ENCODE results near the gene NOS2. TPM values are rescaled to one million over a fixed set of nuclear protein-coding genes. Genes with fewer than 3 reads are reported as not detected.
A peak's percentile ranks its signal among the peaks of the same experiment; 100 is the strongest.

Gene NOS2
- total RNA-seq, 3 donors from 2014 or later, result 10.5 to 67.1 (median 11.0) TPM

DNA sequence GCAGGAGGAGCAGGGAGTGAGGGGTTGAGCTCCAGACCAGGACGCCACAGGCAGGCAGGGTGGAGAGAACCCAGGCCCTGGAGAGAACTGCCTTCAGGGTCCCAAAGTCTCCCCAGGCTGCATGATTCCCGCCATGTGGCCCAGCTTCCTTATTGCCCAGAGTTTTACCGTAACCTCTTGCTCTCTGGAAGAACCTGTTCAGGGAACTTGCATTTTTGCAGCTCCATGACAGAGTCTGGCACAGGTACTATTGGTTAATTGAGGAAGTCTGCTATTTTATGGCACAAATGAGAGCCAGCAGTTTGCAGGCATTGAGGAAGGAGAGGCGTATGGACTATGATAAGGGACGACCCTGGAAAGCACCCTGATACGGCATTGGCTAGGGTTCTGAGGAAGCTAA, 11.6 kb upstream of the NOS2 start:
- H3K9me3 ChIP-seq, result no peaks in the 10 kb centered on the region
- ATAC-seq (peak; percentile 82), DNase-seq (peak; percentile 75 to 82 (median 78))
- peaks cover 24% of the 10 kb centered on the region for H3K4me1 ChIP-seq (ENCODE audit: low read depth)
- H3K36me3 ChIP-seq (ENCODE audit: low read depth), result no peaks in the 10 kb centered on the region
- intact Hi-C loops (cut with DNase I, micrococcal nuclease), result no loop called here
- TF ChIP-seq, protein P1, sequence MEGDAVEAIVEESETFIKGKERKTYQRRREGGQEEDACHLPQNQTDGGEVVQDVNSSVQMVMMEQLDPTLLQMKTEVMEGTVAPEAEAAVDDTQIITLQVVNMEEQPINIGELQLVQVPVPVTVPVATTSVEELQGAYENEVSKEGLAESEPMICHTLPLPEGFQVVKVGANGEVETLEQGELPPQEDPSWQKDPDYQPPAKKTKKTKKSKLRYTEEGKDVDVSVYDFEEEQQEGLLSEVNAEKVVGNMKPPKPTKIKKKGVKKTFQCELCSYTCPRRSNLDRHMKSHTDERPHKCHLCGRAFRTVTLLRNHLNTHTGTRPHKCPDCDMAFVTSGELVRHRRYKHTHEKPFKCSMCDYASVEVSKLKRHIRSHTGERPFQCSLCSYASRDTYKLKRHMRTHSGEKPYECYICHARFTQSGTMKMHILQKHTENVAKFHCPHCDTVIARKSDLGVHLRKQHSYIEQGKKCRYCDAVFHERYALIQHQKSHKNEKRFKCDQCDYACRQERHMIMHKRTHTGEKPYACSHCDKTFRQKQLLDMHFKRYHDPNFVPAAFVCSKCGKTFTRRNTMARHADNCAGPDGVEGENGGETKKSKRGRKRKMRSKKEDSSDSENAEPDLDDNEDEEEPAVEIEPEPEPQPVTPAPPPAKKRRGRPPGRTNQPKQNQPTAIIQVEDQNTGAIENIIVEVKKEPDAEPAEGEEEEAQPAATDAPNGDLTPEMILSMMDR (IDR thresholded peaks at IDR 0.05), result no peak
- H3K4me3 ChIP-seq, result no peak overlapping the region

DNA sequence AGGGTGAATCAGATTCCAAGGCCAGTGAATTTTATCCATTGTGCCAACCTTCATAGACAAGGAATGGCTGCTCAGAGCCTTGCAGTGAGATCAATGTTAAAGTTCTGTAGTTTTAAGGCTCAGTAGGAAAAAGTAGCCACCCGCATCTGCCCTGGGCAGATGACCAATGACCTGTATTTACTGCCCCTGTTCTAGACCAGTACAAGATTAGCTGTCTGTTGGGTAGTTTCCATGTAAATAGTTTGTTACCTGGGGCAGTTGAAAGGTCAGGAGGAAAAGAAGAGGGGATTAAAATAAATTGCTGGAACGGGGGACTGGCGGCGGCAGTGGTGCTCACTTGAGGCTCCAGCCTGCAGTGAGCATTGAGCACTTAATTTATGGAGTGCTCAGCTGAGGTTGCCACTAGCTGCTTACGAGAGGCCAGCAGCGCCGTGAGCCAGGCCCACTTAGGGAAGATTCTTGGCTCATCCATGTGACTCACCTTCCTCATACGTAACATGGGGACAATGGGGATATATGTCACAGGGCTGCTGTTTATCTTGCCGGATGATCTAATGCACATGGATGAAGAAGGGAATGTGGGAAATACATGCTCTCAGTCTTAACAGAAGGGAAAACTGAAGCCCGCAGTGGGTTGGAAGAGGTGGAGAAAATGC, 10.7 kb upstream of the NOS2 start:
- intact Hi-C loops (cut with DNase I, micrococcal nuclease), result no loop called here
- peaks cover 27% of the 10 kb centered on the region for H3K4me1 ChIP-seq (ENCODE audit: low read depth)
- no peaks in the 10 kb centered on the region for H3K9me3 ChIP-seq
- H3K4me3 ChIP-seq, result no peak overlapping the region
- TF ChIP-seq, protein P1 (IDR thresholded peaks at IDR 0.05), result no peak
- no peaks in the 10 kb centered on the region for H3K36me3 ChIP-seq (ENCODE audit: low read depth)
- DNase-seq, result peak in 1 of 3 donors; percentile 51
- ATAC-seq, result peak; percentile 60

DNA sequence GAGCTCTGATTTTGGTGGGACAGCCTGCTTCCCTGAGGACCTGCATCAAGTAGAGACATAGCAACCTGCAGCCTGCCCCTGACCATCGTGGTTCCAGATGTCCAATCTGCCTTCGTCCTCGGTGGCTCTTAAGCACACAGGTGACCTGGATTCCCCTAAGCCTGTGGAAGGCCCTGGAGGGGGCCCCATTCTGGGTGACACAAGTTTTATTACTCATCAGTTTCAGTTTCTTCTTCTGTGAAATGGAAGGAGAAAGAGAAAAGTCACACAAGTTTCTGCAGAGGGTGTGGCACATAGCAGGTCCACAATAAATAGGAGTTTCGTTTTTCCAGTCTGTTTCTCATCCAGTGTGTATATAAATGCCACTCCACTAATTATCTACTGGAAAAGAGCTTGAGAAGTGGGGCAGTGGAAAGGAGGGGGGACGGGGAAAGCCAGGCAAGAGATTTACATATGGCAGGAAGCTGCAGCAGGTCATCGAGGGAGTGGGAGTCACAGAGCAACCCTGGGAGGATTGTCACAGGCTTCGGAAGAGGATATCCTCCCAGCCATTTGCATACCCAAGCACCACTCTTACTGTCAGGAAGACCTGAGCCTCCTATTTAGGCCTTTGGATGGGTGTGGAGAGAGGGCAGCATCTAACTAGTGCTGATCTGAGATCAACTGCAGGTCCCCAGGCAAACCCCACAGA, 10.0 kb upstream of the NOS2 start:
- no peaks in the 10 kb centered on the region for H3K9me3 ChIP-seq
- H3K4me3 ChIP-seq, result no peak overlapping the region
- no peak for DNase-seq
- TF ChIP-seq, protein P1 (IDR thresholded peaks at IDR 0.05), result no peak
- no peaks in the 10 kb centered on the region for H3K36me3 ChIP-seq (ENCODE audit: low read depth)
- peak; percentile 28 for ATAC-seq
- intact Hi-C loops (cut with DNase I, micrococcal nuclease), result no loop called here
- peaks cover 34% of the 10 kb centered on the region for H3K4me1 ChIP-seq (ENCODE audit: low read depth)

DNA sequence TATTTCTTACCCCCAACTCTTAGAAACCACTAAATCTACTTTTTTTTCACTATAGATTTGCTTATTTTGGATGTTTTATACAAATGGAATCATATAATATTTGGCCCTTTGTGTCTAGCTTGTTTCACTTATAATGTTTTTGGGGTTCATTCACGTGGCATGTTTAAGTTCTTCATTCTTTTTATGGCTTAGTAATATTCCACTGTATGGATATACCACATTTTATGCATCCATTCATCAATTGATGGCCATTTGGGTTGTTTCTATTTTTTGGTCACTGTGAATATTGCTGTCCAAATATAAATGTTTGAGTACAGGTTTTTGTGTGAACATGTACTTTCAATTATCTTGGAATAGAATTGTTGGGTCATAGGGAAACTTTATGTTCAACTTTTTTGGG, 9.2 kb upstream of the NOS2 start:
- Histone ChIP-seq H3K36me3 (ENCODE audit: low read depth) (no peaks in the 10 kb centered on the region), H3K4me1 (ENCODE audit: low read depth) (peaks cover 36% of the 10 kb centered on the region), H3K4me3 (no peak overlapping the region), H3K9me3 (no peaks in the 10 kb centered on the region)
- TF ChIP-seq, protein P1 (IDR thresholded peaks at IDR 0.05), result no peak
- no peak for ATAC-seq
- DNase-seq, result no peak
- intact Hi-C loops (cut with DNase I, micrococcal nuclease), result loop anchor here in 1 of 2 donors (10.0 kb wide), 1 partner anchor 65 kb away; no protein-coding TSS in a partner anchor

DNA sequence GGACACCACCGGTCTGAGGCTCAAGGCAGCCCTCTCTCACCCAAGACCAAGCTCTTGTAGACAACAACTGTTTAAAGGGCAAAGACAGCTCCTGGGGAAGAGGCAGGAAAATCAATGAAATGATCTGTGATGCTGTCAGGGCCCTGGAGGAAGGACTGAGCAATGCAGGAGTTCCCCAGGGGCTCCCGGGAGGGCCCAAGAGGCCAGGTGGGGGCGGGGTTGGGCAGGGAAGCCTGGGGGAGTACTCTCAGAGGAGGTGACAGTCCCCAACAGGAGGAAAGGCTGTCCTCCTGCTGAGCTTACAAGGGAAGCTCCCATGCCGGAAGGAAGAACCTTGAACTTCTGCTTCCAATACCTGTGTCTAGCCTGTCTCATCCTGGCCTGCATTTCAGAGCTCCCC, 8.3 kb upstream of the NOS2 start:
- Histone ChIP-seq H3K36me3 (ENCODE audit: low read depth) (no peaks in the 10 kb centered on the region), H3K4me1 (ENCODE audit: low read depth) (peaks cover 36% of the 10 kb centered on the region), H3K9me3 (no peaks in the 10 kb centered on the region), H3K4me3 (no peak overlapping the region)
- DNase-seq (no peak), ATAC-seq (no peak)
- TF ChIP-seq, protein P1 (IDR thresholded peaks at IDR 0.05), result no peak
- intact Hi-C loops (cut with DNase I, micrococcal nuclease), result loop anchor here in 1 of 2 donors (10.0 kb wide), 1 partner anchor 66 kb away; no protein-coding TSS in a partner anchor
